T-helper 22 cell (primary cell): ENCODE results near the gene NGF.
"Not testable (repeated sequence)": the region's sequence is repeated elsewhere in the genome, so short reads cannot be mapped to it uniquely, and the experiment has no call there.

Experiments used
- DNase-seq: peaks from one replicate; pipeline ENCODE4 v3.0.0-alpha.2; 2020; ENCODE audit warnings: low read depth

Gene NGF

GRCh38 chr1:115337633-115338456 lies at the start of gene NGF:
Gene NGF (minus strand): TSS chr1:115338249. CDS start chr1:115286795, 51,454 bp downstream.
- no peak for DNase-seq

DNA sequence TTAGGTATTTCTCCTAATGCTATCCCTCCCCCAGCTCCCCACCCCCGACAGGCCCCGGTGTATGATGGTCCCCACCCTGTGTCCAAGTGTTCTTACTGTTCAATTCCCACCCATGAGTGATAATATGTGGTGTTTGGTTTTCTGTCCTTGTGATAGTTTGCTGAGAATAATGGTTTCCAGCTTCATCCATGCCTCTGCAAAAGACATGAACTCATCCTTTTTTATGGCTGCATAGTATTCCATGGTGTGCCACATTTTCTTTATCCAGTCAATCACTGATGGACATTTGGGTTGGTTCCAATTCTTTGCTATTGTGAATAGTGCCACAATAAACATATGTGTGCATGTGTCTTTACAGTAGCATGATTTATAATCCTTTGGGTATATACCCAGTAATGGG lies 45.4 kb upstream of the NGF start:
- DNase-seq: not testable (repeated sequence)

GRCh38 chr1:115379943-115380342 lies 41.9 kb upstream of the NGF start:
- no peak for DNase-seq

GRCh38 chr1:115377411-115377810 lies 39.4 kb upstream of the NGF start:
- DNase-seq: no peak

DNA sequence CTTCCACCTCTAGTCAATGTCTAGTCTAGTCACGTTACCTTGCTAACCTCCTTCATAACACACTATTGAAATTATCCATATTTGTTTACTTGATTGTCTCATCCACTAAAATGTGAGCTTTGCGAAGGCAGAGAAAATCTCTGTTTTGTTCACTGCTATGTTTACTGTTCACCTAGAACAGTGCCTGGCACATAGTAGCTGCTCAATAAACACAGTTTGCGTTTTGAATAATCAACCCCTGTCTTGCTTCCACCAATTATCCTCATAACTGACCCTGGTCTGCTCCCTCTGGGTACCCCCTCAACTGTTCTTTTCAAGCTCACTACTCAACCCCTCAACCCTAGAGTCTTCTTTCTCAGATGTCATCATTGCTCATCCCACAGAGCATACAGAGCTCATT lies 36.5 kb upstream of the NGF start:
- no peak for DNase-seq

DNA sequence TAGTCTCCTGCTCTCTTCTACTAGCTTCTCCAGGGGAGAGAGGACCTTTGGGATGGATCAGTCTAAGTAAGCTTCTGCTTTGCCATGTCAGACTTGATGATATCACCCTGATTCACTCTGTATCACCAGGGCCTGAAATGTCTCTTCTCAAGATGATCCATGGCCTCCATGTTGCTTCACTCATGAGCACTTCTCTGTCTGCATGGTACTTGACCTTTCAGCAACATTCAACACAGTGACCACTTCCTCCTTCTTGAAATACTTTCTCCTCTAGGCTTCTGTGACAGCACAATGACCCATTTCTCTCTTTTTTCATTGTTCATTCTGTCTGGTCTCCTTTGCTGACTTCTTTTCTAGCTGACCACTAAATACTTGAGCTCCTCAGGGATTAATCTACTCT lies 35.3 kb upstream of the NGF start:
- DNase-seq: no peak

- no peak for DNase-seq
Observed at GRCh38 chr1:115365738-115366137, 27.7 kb upstream of the NGF start.

- DNase-seq: no peak
Observed at GRCh38 chr1:115364780-115365155, 26.7 kb upstream of the NGF start.

DNA sequence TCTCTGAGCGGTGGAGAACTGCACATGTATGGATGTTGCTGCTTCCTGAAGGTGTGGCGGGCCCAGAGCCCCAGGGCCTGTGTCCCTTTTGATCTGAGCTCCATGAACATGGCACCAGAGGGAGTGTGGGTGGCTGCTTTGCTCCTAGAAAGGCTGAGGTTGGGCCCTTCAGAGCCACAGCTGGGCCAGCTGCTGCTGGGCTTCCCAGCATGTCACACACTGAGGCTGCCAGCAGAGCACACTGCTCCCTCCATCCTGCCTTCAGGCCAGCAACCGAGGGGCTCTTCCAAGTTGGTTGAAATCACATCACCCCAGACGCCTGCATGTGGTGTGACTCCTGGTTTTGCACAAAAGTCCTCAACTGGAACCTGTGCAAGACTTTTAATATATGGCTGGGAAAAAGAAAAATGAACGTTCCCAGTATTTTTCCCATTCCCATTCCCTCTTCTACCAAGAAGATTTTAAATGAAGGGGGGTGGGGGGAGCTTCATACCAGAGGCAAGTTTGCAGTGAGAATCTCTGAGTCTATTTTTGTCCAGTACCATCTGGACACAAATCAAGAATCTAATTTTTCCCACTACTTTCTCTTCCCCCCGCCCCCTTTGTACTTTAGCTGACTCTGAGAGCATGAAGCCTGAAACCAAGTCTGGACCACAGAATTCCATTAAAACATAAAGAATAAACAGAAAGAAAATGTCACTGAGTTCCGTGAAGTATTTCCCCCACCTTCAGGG lies 26.2 kb upstream of the NGF start:
- no peak for DNase-seq

DNA sequence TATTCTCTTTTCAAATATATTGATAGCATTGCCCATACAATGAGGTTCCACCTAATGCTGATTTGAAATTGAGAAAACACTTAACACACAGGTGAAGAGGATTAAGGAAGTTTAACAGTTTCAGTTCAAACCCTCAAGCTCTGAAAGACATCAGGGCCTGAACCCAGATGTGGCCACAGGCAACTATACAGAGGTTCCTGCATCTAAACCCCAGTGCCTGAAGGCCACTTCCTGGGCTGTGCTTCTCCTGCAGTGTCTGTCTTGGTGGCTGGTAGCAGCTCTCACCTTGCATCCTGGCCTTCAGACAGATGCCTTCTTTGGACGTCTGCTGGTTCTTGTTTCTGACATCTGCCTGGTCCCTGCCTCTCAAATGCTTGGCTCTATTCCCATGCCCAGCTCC lies 25.1 kb upstream of the NGF start:
- DNase-seq: no peak

GRCh38 chr1:115360505-115361129 lies 22.6 kb upstream of the NGF start:
- DNase-seq: not testable (repeated sequence)

DNA sequence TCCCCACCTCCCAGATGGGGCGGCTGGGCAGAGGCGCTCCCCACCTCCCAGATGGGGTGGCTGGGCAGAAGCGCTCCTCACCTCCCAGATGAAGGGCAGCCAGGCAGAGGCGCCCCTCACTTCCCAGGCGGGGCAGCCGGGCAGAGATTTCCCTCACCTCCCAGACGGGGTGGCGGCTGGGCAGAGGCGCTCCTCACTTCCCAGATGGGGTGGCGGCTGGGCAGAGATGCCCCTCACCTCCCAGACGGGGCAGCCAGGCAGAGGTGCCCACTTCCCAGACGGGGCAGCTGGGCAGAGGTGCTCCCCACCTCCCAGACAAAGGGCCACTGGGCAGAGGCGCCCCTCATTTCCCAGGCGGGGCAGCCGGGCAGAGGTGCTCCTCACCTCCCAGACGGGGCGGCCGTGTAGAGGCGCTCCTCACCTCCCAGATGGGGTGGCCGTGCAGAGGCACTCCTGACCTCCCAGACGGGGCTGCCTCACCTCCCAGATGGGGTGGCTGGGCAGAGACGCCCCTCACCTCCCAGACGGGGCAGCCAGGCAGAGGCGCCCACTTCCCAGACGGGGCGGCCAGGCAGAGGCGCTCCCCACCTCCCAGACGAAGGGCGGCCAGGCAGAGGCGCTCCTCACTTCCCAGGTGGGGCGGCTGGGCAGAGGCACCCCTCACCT lies 21.9 kb upstream of the NGF start:
- DNase-seq: not testable (repeated sequence)

DNA sequence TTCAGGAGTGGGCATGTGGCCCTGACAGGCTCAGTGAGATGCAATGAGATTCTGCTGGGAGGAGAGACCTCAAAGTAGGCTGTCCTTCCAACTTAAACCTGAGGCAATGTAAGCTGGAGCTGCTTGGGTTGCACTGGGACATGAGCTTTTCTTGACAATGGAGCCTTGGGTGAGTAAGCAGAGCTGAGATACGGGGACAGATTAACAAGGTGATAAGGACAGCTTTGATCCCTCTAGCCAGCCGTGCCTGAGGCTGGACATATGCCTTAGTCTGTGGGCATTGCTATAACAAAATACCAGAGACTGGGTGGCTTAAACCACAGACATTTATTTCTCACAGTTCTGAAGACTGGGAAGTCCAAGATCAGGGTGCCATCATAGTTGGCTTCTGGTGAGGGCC lies 18.3 kb upstream of the NGF start:
- no peak for DNase-seq

DNA sequence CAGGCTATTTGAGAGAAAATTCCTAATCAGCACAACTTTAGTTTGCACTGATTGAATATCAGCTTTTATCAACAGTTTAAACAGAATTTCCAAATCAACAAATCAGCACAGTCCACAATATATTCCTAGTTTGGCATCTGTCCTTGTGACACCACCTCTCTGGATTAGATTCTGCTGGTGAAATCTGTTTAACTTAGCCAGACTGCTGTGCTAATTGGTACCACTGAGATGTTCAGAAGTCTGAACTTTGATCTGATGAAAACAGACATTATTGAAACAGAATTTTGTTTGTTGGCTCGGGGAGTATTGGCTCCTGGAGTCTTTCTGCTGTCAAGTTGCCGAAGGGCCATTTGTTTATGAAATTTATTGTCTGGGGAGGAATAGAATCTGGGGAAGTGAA lies 17.0 kb upstream of the NGF start:
- no peak for DNase-seq

DNA sequence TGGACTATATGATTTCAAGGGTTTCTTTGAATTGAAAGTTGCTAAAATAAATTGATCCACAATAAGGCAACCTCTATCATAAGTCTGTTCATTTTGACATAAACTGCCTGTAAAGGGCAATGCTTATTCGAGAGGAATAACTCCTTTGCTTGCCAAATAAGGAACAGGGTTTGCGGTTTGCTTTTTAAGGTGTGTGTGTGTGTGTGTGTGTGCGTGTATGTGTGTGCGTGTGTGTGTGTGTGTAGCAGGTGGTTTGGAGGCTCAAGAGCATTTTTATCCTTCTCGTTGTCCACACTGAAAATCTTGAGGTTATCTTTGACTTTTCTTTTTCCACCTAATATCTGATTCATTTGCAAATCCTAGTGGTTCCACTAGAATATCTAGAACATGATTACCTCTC lies 13.1 kb upstream of the NGF start:
- no peak for DNase-seq

DNA sequence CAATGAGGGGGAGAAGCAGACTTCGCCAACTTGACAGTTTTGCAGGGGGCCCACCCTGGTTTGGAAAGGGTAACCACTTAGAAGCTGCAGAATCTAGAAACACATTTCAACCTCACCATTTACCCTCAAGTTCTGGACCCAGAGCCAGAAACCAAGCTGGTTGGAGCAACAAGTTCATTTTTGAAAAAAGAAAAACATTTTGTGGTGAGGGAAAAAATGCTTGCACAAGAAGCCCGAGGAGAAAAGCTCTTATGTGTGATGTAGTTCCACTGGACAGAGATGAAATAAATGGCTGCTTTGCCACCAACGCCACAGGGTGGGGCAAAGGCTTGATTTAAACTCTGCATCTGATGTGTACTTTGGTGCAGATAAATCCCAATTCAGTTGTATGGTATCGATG lies 10.6 kb upstream of the NGF start:
- no peak for DNase-seq

DNA sequence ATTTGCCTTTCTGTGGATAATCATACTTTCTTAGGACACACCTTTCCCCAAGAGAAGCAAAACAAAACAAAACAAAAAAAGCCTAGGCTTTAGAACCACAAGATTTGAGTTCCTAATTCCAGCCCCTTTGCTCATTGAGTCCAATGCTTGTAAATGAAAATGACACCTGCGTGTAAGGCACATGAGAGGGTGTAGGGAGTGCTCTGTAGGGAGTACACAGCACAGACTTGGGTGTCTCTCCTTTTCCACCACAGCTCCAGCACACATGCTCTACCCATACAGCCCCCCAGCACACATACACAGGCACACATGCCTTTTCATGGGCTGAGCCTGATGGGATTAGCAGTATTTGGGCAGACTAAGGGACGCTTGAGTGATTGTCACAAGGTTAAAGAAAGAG lies 9.2 kb upstream of the NGF start:
- DNase-seq: no peak

- no peak for DNase-seq
Observed at GRCh38 chr1:115343200-115343737, 5.2 kb upstream of the NGF start.

GRCh38 chr1:115341948-115342347 lies 3.9 kb upstream of the NGF start:
- no peak for DNase-seq

- no peak for DNase-seq
Observed at GRCh38 chr1:115340879-115341278, 2.8 kb upstream of the NGF start.

DNA sequence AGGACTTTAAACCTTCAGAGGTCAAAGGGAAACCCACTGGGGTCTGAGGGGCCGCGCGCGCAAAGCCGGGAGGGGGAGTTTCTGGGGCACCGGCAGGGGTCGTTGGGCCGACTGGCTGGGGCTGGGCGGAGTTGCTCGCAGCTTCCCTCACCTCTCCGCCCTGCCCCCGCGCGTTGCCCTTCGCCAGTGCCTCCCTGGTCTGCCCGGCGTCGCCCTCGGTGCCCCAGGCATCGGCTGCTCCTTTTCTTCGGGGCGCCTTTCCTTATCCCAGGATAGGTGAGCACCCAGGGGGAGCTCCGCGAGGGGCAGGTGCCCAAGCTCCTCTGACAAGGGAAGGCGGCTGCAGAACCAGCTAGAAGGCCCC lies 390 bp upstream of the NGF start:
- no peak for DNase-seq

DNA sequence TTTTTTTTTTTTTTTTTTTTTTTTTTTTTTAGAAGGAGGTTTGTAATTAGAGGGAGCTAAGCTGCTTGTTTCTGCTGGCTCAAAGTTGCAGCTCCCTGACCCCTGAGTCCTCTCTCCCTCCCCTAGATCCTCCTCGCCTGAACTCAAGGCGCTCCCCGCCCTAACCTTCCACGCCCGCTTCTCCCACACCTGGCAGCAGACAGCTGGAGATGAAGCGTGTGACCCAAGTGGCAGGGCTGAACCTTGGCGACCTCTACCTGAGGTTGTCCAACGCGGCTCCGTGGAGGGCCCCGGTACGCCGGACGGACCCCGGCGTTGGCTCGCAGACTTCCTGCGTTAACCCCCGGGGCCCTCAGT lies 795 bp downstream of the NGF start:
- DNase-seq: no peak

- no peak for DNase-seq
Observed at GRCh38 chr1:115336741-115337140, 1.3 kb downstream of the NGF start.
